ENCODE results near the gene CLRN1.

DNA sequence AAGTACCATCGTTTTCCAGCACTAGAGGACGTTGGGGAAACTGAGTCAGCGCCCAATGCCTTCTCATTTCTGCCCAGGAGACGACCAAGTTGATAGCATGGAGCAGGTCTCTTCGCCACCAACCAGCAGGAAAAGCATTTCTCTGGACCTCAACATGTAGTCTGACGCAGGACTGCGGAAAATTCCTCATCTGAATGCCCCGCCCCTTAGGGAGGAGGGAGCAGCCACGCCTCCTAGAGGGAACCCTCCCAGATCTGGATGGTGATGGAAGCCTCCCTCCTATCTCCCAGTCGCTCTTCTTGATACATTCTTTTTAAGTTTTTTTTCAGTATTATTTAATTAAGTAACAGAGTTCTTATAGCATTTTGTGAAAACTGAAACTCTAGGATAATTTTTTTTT, 49.9 kb downstream of the CLRN1 start:
- TF ChIP-seq RAD21 (conservative IDR thresholded peaks at IDR 0.05) (no peak), EZH2 (IDR thresholded peaks at IDR 0.05; ENCODE audit: borderline replicate concordance, insufficient read depth, low read length, poor library complexity, severe bottlenecking) (no peak), EP300 (conservative IDR thresholded peaks at IDR 0.05; ENCODE audit: poor library complexity, severe bottlenecking) (no peak), POLR2AphosphoS5 (IDR thresholded peaks at IDR 0.05) (no peak), TAF1 (IDR thresholded peaks at IDR 0.05; ENCODE audit: low read depth) (no peak), SMC3 (conservative IDR thresholded peaks at IDR 0.05; ENCODE audit: poor library complexity) (no peak)
- TF ChIP-seq, protein P1, sequence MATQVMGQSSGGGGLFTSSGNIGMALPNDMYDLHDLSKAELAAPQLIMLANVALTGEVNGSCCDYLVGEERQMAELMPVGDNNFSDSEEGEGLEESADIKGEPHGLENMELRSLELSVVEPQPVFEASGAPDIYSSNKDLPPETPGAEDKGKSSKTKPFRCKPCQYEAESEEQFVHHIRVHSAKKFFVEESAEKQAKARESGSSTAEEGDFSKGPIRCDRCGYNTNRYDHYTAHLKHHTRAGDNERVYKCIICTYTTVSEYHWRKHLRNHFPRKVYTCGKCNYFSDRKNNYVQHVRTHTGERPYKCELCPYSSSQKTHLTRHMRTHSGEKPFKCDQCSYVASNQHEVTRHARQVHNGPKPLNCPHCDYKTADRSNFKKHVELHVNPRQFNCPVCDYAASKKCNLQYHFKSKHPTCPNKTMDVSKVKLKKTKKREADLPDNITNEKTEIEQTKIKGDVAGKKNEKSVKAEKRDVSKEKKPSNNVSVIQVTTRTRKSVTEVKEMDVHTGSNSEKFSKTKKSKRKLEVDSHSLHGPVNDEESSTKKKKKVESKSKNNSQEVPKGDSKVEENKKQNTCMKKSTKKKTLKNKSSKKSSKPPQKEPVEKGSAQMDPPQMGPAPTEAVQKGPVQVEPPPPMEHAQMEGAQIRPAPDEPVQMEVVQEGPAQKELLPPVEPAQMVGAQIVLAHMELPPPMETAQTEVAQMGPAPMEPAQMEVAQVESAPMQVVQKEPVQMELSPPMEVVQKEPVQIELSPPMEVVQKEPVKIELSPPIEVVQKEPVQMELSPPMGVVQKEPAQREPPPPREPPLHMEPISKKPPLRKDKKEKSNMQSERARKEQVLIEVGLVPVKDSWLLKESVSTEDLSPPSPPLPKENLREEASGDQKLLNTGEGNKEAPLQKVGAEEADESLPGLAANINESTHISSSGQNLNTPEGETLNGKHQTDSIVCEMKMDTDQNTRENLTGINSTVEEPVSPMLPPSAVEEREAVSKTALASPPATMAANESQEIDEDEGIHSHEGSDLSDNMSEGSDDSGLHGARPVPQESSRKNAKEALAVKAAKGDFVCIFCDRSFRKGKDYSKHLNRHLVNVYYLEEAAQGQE (IDR thresholded peaks at IDR 0.05; ENCODE audit: borderline replicate concordance), result no peak
- TF ChIP-seq, protein P2, sequence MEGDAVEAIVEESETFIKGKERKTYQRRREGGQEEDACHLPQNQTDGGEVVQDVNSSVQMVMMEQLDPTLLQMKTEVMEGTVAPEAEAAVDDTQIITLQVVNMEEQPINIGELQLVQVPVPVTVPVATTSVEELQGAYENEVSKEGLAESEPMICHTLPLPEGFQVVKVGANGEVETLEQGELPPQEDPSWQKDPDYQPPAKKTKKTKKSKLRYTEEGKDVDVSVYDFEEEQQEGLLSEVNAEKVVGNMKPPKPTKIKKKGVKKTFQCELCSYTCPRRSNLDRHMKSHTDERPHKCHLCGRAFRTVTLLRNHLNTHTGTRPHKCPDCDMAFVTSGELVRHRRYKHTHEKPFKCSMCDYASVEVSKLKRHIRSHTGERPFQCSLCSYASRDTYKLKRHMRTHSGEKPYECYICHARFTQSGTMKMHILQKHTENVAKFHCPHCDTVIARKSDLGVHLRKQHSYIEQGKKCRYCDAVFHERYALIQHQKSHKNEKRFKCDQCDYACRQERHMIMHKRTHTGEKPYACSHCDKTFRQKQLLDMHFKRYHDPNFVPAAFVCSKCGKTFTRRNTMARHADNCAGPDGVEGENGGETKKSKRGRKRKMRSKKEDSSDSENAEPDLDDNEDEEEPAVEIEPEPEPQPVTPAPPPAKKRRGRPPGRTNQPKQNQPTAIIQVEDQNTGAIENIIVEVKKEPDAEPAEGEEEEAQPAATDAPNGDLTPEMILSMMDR (IDR thresholded peaks at IDR 0.05; ENCODE audit: poor library complexity, severe bottlenecking), result no peak

All from neural cell (in vitro differentiated cells).